Epithelial cell of esophagus (primary cell): ENCODE data around the gene SSR1.

ENCODE experiments used
- DNase-seq: peaks from one replicate; pipeline ENCODE4 v3.0.0; 2010; ENCODE audit warnings: low read depth
- H3K4me3 ChIP-seq: 2 replicates; pipeline ENCODE4 v1.5.1; 2011; ENCODE audit warnings: mild to moderate bottlenecking, low read length, control low read depth
- CTCF ChIP-seq: IDR thresholded peaks from 2 replicates; pipeline ENCODE4 v1.5.1; 2011; ENCODE audit warnings: low read depth, mild to moderate bottlenecking, low read length, control low read depth, inconsistent platforms; ENCODE audit not compliant: insufficient read depth; ENCODE audit errors: missing control alignments

SSR1 gene

DNA sequence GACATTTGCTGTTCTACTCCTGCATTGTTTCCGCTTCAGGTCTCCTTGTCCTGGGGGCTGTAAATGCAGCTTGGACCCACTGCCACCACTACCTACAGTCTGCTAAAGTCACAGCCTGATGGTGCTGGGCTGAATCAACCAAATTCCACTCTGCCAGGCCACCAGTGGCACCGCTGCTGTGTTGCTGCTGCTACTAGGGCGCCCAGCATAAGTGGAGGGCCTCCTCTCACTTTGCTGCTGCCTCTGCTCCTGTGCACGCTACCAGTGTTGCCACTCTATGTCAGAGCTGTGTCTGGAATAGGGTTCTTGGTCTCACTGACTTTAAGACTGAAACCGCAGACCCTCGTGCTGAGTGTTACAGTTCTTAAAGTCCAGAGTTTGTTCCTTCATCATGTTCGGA lies 1.4 kb upstream of the SSR1 start:
- H3K4me3 ChIP-seq: no peak overlapping the region
- TF ChIP-seq CTCF: no peak
- DNase-seq: no peak

- peak overlapping the region; percentile 89 for H3K4me3 ChIP-seq
- TF ChIP-seq CTCF: no peak
- peak; percentile 40 for DNase-seq
Observed at GRCh38 chr6:7313505-7314165, 636 bp upstream of the SSR1 start.

GRCh38 chr6:7311917-7312615 lies 933 bp downstream of the SSR1 start:
- DNase-seq: peak; percentile 55
- H3K4me3 ChIP-seq: peak overlapping the region; percentile 89
- no peak for TF ChIP-seq CTCF

DNA sequence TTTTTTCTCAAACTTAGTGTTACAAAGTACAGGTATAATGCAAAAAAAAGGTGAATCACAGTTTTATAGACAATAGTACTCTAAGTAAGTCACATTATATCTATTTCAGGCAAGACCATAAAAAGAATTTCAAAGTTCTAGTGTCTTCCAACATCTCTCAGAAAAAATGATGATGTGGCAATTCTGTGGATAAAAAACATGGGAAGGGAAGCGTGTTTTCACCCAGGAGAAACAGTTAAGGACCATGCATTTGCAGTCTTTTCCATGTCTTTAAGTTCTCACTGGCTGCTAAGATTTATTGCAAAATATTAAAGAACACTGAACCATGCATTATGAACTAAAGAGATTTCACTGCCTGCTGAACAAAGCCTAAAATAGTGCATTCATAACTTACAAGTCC lies 1.8 kb downstream of the SSR1 start:
- H3K4me3 ChIP-seq: peak overlapping the region; percentile 89
- no peak for DNase-seq

DNA sequence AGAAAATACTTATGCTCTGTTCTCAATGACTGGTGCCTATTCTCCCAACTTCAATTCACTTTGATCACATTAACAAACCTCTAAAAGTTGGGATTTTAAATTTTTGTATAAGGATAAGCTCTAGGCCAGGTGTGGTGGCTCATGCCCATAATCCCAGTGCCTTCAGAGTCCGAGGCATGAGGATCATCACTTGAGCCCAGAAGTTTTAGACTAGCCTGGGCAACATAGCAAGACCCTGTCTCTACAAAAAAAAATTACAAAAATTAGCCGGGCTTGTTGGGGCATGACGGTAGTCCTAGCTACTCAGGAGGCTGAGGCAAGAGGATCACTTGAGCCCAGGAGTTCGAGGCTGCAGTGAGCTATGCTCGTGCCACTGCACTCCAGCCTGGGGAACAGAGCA lies 3.9 kb downstream of the SSR1 start:
- TF ChIP-seq CTCF: no peak
- no peak overlapping the region for H3K4me3 ChIP-seq
- no peak for DNase-seq

More for the DNA sequence above, 1.8 kb downstream of the SSR1 start:
- TF ChIP-seq CTCF: no peak

DNA sequence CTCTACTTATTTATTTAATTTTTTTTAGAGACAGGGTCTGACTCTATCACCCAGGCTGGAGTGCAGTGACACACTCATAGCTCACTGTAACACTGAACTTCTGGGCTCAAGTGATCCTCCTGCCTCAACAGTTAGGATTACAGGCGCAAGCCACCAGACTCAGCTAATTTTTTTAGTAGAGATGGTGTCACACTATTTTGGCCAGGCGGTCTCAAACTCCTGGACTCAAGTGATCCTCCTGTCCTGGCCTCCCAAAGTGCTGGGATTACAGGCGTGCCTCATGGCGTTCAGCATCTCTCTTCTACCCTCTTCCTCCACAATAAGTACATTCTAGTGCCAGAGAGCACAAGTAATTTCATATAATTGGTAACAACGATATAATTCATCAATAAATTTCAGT lies 5.5 kb downstream of the SSR1 start:
- no peak for TF ChIP-seq CTCF
- no peak for DNase-seq
- no peak overlapping the region for H3K4me3 ChIP-seq

- no peak overlapping the region for H3K4me3 ChIP-seq
- TF ChIP-seq CTCF: no peak
- no peak for DNase-seq
Observed at GRCh38 chr6:7304821-7305220, 8.2 kb downstream of the SSR1 start.
